ENCODE data around the gene CBR3.

GRCh38 chr21:36160850-36161178, 25.9 kb downstream of the CBR3 start:
- no peak for TF ChIP-seq EZH2 (IDR thresholded peaks at IDR 0.05)
- no peak for TF ChIP-seq MAX (IDR thresholded peaks at IDR 0.05)
- TF ChIP-seq POLR2A (IDR thresholded peaks at IDR 0.05; ENCODE audit: borderline replicate concordance, extremely low read depth, insufficient read depth, insufficient read length): no peak
- no peak for TF ChIP-seq CTCF (IDR thresholded peaks at IDR 0.05 in 2 of 3, conservative IDR thresholded peaks at IDR 0.05 in 1 of 3; ENCODE audit: borderline replicate concordance in 1 of 3, insufficient read depth in 1 of 3, low read depth in 2 of 3, low read length in 2 of 3)
- TF ChIP-seq POLR2AphosphoS5 (IDR thresholded peaks at IDR 0.05; ENCODE audit: low read depth, low read length): no peak
- TF ChIP-seq ZBTB33 (IDR thresholded peaks at IDR 0.05; ENCODE audit: extremely low read depth, insufficient replicate concordance, low read length): no peak
- TF ChIP-seq ZNF274 (IDR thresholded peaks at IDR 0.05; ENCODE audit: low read depth, low read length): no peak
- TF ChIP-seq REST (IDR thresholded peaks at IDR 0.05; ENCODE audit: low read depth): no peak
- TF ChIP-seq JUND (IDR thresholded peaks at IDR 0.05): no peak
- TF ChIP-seq EZH2phosphoT487 (IDR thresholded peaks at IDR 0.05; ENCODE audit: borderline replicate concordance): no peak

Measured in HCT116 (cell line).